Measurements from ENCODE around the gene COA8. TPM values are rescaled to one million over a fixed set of nuclear protein-coding genes. Genes with fewer than 3 reads are reported as not detected.

COA8 gene
- total RNA-seq, 1 donor from 2014 or later, result 45.1 TPM

- Mint-ChIP-seq H3K36me3 (ENCODE audit: insufficient read depth) (no peaks in the 10 kb centered on the region), H3K27ac (peak overlapping the region; percentile 84), H3K4me3 (ENCODE audit: low read depth) (no peak overlapping the region), H3K27me3 (no peaks in the 10 kb centered on the region), H3K4me1 (ENCODE audit: low read depth) (no peaks in the 10 kb centered on the region), H3K9me3 (ENCODE audit: low read depth) (no peaks in the 10 kb centered on the region)
- TF ChIP-seq, protein P1, sequence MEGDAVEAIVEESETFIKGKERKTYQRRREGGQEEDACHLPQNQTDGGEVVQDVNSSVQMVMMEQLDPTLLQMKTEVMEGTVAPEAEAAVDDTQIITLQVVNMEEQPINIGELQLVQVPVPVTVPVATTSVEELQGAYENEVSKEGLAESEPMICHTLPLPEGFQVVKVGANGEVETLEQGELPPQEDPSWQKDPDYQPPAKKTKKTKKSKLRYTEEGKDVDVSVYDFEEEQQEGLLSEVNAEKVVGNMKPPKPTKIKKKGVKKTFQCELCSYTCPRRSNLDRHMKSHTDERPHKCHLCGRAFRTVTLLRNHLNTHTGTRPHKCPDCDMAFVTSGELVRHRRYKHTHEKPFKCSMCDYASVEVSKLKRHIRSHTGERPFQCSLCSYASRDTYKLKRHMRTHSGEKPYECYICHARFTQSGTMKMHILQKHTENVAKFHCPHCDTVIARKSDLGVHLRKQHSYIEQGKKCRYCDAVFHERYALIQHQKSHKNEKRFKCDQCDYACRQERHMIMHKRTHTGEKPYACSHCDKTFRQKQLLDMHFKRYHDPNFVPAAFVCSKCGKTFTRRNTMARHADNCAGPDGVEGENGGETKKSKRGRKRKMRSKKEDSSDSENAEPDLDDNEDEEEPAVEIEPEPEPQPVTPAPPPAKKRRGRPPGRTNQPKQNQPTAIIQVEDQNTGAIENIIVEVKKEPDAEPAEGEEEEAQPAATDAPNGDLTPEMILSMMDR (IDR thresholded peaks at IDR 0.05; ENCODE audit: unreplicated experiment), result no peak
- DNase-seq (ENCODE audit: low spot score, unreplicated experiment), result no peak
Observed at GRCh38 chr14:103543140-103543539, 19.6 kb upstream of the COA8 start.

DNA sequence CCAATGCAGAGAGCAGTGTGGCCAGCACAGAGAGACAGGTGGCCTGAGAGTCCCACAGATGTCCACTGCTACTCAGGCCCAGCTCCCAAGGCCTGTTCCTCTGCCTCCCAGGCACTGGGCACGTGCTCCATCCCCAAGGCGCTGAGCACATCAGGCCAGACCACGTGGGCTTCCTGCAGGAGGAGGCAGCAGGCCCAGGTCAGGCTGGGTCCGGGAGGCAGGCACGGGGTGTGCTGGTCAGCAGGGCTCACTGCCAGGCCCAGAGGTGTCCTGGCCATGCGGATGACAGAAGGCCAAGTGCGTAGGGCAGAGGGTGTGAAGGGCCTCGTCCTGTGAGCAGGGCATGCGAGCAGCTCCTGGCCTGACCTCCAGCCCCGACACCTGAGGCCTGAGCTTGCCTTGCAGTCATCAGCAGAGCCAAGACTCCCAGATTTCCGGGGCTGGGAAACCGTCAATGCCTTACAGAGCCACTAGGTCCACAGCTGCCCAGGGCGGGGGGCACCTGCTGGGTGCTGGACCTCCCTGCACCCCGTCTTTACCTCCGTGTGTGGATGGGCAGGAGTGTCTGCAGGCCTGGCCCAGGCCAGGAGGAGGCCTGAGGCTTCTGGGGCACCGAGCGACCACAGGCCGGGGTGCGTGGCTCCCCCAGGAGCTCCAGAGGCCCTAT, 18.9 kb upstream of the COA8 start:
- TF ChIP-seq, protein P1 (IDR thresholded peaks at IDR 0.05; ENCODE audit: unreplicated experiment), result no peak
- H3K27ac Mint-ChIP-seq, result no peak overlapping the region
- H3K4me1 Mint-ChIP-seq (ENCODE audit: low read depth), result no peaks in the 10 kb centered on the region
- no peaks in the 10 kb centered on the region for H3K9me3 Mint-ChIP-seq (ENCODE audit: low read depth)
- no peak overlapping the region for H3K4me3 Mint-ChIP-seq (ENCODE audit: low read depth)
- H3K27me3 Mint-ChIP-seq, result no peaks in the 10 kb centered on the region
- DNase-seq (ENCODE audit: low spot score, unreplicated experiment), result no peak
- H3K36me3 Mint-ChIP-seq (ENCODE audit: insufficient read depth), result no peaks in the 10 kb centered on the region

- no peak overlapping the region for H3K4me3 Mint-ChIP-seq (ENCODE audit: low read depth)
- peak overlapping the region; percentile 78 for H3K27ac Mint-ChIP-seq
Observed at GRCh38 chr14:103544388-103545218, 18.2 kb upstream of the COA8 start.

GRCh38 chr14:103545219-103545914, 17.4 kb upstream of the COA8 start:
- no peak overlapping the region for H3K4me3 Mint-ChIP-seq (ENCODE audit: low read depth)

More at GRCh38 chr14:103544388-103545218, 18.2 kb upstream of the COA8 start:
- H3K36me3 Mint-ChIP-seq (ENCODE audit: insufficient read depth), result no peaks in the 10 kb centered on the region
- no peak for DNase-seq (ENCODE audit: low spot score, unreplicated experiment)
- no peaks in the 10 kb centered on the region for H3K4me1 Mint-ChIP-seq (ENCODE audit: low read depth)
- TF ChIP-seq, protein P1 (IDR thresholded peaks at IDR 0.05; ENCODE audit: unreplicated experiment), result no peak
- no peaks in the 10 kb centered on the region for H3K27me3 Mint-ChIP-seq
- no peaks in the 10 kb centered on the region for H3K9me3 Mint-ChIP-seq (ENCODE audit: low read depth)

More at GRCh38 chr14:103545219-103545914, 17.4 kb upstream of the COA8 start:
- DNase-seq (ENCODE audit: low spot score, unreplicated experiment), result no peak
- H3K27ac Mint-ChIP-seq, result no peak overlapping the region
- H3K27me3 Mint-ChIP-seq, result no peaks in the 10 kb centered on the region
- no peaks in the 10 kb centered on the region for H3K9me3 Mint-ChIP-seq (ENCODE audit: low read depth)
- peaks cover 5% of the 10 kb centered on the region for H3K4me1 Mint-ChIP-seq (ENCODE audit: low read depth)
- TF ChIP-seq, protein P1 (IDR thresholded peaks at IDR 0.05; ENCODE audit: unreplicated experiment), result no peak
- H3K36me3 Mint-ChIP-seq (ENCODE audit: insufficient read depth), result no peaks in the 10 kb centered on the region
